ENCODE results near the gene ARHGAP12. TPM values are rescaled to one million over a fixed set of nuclear protein-coding genes. Genes with fewer than 3 reads are reported as not detected.
A peak's percentile ranks its signal among the peaks of the same experiment; 100 is the strongest.

Gene ARHGAP12
- total RNA-seq, 1 experiment from 2014 or later = 39.5 TPM

DNA sequence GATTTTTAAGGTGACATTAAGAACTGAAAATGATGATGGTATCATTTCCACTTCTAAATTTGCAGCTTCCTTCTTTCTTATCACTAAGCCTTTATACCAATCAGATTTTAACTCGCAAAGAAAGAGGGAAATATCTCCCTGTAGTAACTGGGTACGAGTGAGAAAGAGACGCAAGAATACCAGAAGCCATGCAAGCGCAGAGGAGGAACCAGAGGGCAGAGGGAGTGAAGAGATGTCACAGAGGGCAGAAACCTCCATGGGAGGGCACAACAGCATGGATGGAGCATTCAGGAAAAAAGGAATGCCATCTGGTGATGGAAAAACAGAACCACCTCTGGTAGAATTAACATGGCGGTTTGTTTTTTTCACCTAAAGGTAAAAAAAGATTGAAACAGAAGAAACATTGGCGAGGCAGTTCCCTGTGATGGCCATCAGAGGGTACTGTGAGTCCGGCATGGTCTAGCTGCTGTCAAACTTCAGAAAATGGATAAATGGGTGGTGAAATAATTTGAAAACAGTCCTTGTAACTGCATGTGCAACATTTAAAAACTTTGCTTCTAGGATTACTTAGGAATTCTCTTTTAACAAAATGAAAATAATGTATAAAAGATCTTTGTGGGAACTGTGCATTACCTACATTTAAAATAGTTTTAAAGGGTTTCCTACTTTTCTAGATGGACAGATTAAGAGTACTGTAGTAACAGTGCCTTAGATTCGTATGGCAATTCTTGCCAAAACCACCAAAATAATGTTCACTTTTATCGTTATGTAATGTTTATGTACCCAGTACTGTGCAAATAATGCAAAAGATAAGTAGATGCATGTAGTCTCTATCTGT lies 91.8 kb downstream of the ARHGAP12 start:
- ATAC-seq = peak; percentile 89
- ChIA-PET POLR2A (no interaction called here), CTCF (interaction anchor here (0.7 to 1.0 kb wide), 5 partner anchors 127 to 374 kb away, joined by 3 to 5 read pairs (median 4); no protein-coding TSS in a partner anchor)
- Mint-ChIP-seq H3K27me3 (ENCODE audit: low read depth) (no peaks in the 10 kb centered on the region), H3K9me3 (no peaks in the 10 kb centered on the region), H3K27ac (peak overlapping the region; percentile 46), H3K4me1 (peaks cover 22% of the 10 kb centered on the region), H3K4me3 (no peak overlapping the region), H3K36me3 (no peaks in the 10 kb centered on the region)
- DNase-seq (ENCODE audit: low spot score) = peak; percentile 39
- no peak for TF ChIP-seq MAX (CRISPR knock-in tag; IDR thresholded peaks at IDR 0.05)
- TF ChIP-seq ERG (CRISPR knock-in tag; IDR thresholded peaks at IDR 0.05) = no peak
- TF ChIP-seq PRRX2 (CRISPR knock-in tag; IDR thresholded peaks at IDR 0.05) = 0 out of 2 replicates have a peak, but pooled peaks have one; percentile 4
- TF ChIP-seq ATF1 (CRISPR knock-in tag; IDR thresholded peaks at IDR 0.05) = no peak
- TF ChIP-seq, protein P1, sequence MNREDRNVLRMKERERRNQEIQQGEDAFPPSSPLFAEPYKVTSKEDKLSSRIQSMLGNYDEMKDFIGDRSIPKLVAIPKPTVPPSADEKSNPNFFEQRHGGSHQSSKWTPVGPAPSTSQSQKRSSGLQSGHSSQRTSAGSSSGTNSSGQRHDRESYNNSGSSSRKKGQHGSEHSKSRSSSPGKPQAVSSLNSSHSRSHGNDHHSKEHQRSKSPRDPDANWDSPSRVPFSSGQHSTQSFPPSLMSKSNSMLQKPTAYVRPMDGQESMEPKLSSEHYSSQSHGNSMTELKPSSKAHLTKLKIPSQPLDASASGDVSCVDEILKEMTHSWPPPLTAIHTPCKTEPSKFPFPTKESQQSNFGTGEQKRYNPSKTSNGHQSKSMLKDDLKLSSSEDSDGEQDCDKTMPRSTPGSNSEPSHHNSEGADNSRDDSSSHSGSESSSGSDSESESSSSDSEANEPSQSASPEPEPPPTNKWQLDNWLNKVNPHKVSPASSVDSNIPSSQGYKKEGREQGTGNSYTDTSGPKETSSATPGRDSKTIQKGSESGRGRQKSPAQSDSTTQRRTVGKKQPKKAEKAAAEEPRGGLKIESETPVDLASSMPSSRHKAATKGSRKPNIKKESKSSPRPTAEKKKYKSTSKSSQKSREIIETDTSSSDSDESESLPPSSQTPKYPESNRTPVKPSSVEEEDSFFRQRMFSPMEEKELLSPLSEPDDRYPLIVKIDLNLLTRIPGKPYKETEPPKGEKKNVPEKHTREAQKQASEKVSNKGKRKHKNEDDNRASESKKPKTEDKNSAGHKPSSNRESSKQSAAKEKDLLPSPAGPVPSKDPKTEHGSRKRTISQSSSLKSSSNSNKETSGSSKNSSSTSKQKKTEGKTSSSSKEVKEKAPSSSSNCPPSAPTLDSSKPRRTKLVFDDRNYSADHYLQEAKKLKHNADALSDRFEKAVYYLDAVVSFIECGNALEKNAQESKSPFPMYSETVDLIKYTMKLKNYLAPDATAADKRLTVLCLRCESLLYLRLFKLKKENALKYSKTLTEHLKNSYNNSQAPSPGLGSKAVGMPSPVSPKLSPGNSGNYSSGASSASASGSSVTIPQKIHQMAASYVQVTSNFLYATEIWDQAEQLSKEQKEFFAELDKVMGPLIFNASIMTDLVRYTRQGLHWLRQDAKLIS (CRISPR knock-in tag; IDR thresholded peaks at IDR 0.05; ENCODE audit: borderline replicate concordance) = no peak
- TF ChIP-seq CTCF (IDR thresholded peaks at IDR 0.05) = peak; percentile 19; the same call in 1 of the 2 replicates
- no peak for TF ChIP-seq RELA (CRISPR knock-in tag; IDR thresholded peaks at IDR 0.05; ENCODE audit: borderline replicate concordance)

GRCh38 chr10:31833753-31834152 lies 94.9 kb downstream of the ARHGAP12 start:
- ChIA-PET POLR2A (no interaction called here), CTCF (interaction anchor here (0.9 to 1.4 kb wide), 2 partner anchors 171 to 1082 kb away, joined by 4 read pairs; no protein-coding TSS in a partner anchor)
- Mint-ChIP-seq H3K36me3 (no peaks in the 10 kb centered on the region), H3K9me3 (no peaks in the 10 kb centered on the region), H3K27ac (no peak overlapping the region), H3K4me1 (peaks cover 44% of the 10 kb centered on the region), H3K4me3 (no peak overlapping the region), H3K27me3 (ENCODE audit: low read depth) (no peaks in the 10 kb centered on the region)
- TF ChIP-seq KAT7 (CRISPR knock-in tag; IDR thresholded peaks at IDR 0.05; ENCODE audit: borderline replicate concordance) = no peak
- no peak for TF ChIP-seq JUN (CRISPR knock-in tag; IDR thresholded peaks at IDR 0.05)
- TF ChIP-seq ZNF423 (CRISPR knock-in tag; IDR thresholded peaks at IDR 0.05) = no peak
- ATAC-seq (no peak), DNase-seq (ENCODE audit: low spot score) (no peak)

DNA sequence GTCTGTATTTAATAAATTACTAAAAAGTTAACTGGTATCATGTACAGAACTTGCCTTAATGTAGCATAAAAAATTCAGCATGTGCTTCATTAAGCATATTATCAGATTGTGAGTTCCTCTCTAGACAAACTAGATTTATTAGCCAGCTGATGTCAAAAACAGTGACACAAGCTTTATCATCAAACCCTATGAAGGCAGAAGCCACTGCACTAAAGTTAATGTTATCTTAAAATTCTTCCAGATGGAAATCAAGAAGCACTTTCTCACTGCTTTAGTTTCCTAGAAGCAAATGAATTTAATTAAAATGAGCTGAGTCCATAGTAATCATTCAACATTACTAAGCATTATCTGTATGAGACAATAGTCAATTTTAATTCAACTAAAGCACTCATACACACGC lies 96.4 kb downstream of the ARHGAP12 start:
- CTCF ChIA-PET = no interaction called here
- Mint-ChIP-seq H3K27ac (no peak overlapping the region; the same call in 1 of the 2 replicates), H3K27me3 (ENCODE audit: low read depth) (no peaks in the 10 kb centered on the region), H3K4me1 (peaks cover 41% of the 10 kb centered on the region), H3K4me3 (no peak overlapping the region), H3K36me3 (peaks cover 3% of the 10 kb centered on the region; the same call in 1 of the 2 replicates), H3K9me3 (no peaks in the 10 kb centered on the region)
- no peak for ATAC-seq
- POLR2A ChIA-PET = no interaction called here
- no peak for DNase-seq (ENCODE audit: low spot score)
- TF ChIP-seq ZNF219 (CRISPR knock-in tag; IDR thresholded peaks at IDR 0.05; ENCODE audit: borderline replicate concordance) = no peak
- TF ChIP-seq, protein P1 (CRISPR knock-in tag; IDR thresholded peaks at IDR 0.05; ENCODE audit: borderline replicate concordance) = no peak
- no peak for TF ChIP-seq NFATC4 (CRISPR knock-in tag; IDR thresholded peaks at IDR 0.05)
- TF ChIP-seq ESRRA (CRISPR knock-in tag; IDR thresholded peaks at IDR 0.05; ENCODE audit: borderline replicate concordance) = no peak
- TF ChIP-seq, protein P2, sequence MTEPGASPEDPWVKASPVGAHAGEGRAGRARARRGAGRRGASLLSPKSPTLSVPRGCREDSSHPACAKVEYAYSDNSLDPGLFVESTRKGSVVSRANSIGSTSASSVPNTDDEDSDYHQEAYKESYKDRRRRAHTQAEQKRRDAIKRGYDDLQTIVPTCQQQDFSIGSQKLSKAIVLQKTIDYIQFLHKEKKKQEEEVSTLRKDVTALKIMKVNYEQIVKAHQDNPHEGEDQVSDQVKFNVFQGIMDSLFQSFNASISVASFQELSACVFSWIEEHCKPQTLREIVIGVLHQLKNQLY (CRISPR knock-in tag; IDR thresholded peaks at IDR 0.05) = no peak
- no peak for TF ChIP-seq IRF1 (CRISPR knock-in tag; IDR thresholded peaks at IDR 0.05)
- no peak for TF ChIP-seq ZNF121 (CRISPR knock-in tag; IDR thresholded peaks at IDR 0.05)
